Colonic mucosa (tissue), 4 donors: ENCODE measurements around the gene SERPINE1. TPM values are rescaled to one million over a fixed set of nuclear protein-coding genes. Genes with fewer than 3 reads are reported as not detected.

Source experiments
- DNase-seq: peaks from one replicate; pipeline ENCODE4 v3.0.0-alpha.2; 2020
- H3K27ac ChIP-seq: fragments of 200-600 bp; one replicate; pipeline ENCODE4 v1.8.0; 2021
- H3K27me3 ChIP-seq: fragments of 200-600 bp; one replicate; pipeline ENCODE4 v1.8.0; 2021
- H3K36me3 ChIP-seq: fragments of 200-600 bp; one replicate; pipeline ENCODE4 v1.8.0; 2021
- H3K4me1 ChIP-seq: fragments of 200-600 bp; one replicate; pipeline ENCODE4 v1.8.0; 2021; ENCODE audit warnings: mild to moderate bottlenecking
- H3K4me3 ChIP-seq: fragments of 200-600 bp; one replicate; pipeline ENCODE4 v1.8.0; 2021
- H3K9ac ChIP-seq, 2 donors: one replicate each; pipeline ENCODE4 v1.7.0; 2013; ENCODE audit warnings: control low read depth in 2 of 2, low read depth in 2 of 2, low read length in 2 of 2
- H3K9me3 ChIP-seq: fragments of 200-600 bp; one replicate; pipeline ENCODE4 v1.8.0; 2021
- CTCF ChIP-seq: fragments of 200-600 bp; IDR thresholded peaks from one replicate; pipeline ENCODE4 v1.8.0; 2022; ENCODE audit warnings: antibody characterized with exemption, mild to moderate bottlenecking
- intact Hi-C: fragments of 100-400 bp; cut with DNase I; formaldehyde crosslinking; loops from one replicate; pipeline ENCODE4 v1.14.1; 2022
- microRNA-seq: library from miRNA; unstranded; fragments of <30 nt; microRNA quantifications from one replicate; pipeline ENCODE4, GENCODE V29; 2019
- total RNA-seq, 2 donors: library from RNA; stranded (reverse); fragmentation: NEBNext Ultra II Directional in 1 of 2; extraction: Animal tissue kit (Norgen Biotek cat#: 25700) in 1 of 2; gene quantifications; one replicate each; pipeline ENCODE4 v1.2.1, GENCODE V29; 2021
- donor health status: healthy.
- donor health status: DM: no; HTN: no; CAD: no.
- donor health status: DM: no; HTN: no; CAD: no.

Gene SERPINE1
- total RNA-seq, 2 donors from 2014 or later = 1.4 to 6.1 TPM

GRCh38 chr7:101186844-101187428 is 60.0 kb downstream of the SERPINE1 start:
- intact Hi-C loops = no loop called here
- H3K4me3 ChIP-seq = no peak overlapping the region
- H3K9me3 ChIP-seq = no peaks in the 10 kb centered on the region
- TF ChIP-seq CTCF = no peak
- no peaks in the 10 kb centered on the region for H3K27me3 ChIP-seq
- no peak for DNase-seq
- H3K4me1 ChIP-seq = peaks cover 5% of the 10 kb centered on the region
- no peaks in the 10 kb centered on the region for H3K36me3 ChIP-seq
- no peak overlapping the region for H3K9ac ChIP-seq
- H3K27ac ChIP-seq = no peak overlapping the region

Small RNAs within 50 kb of the gene (microRNA-seq; reads per million reads assigned to microRNA genes)
- gene MIR4653 = not detected

Other genes starting within 250 kb of the SERPINE1 start
- 1 to 10 TPM; 2.1 to 4.4 TPM for gene UFSP1, start 237.4 kb upstream of the SERPINE1 start, total RNA-seq
- gene ACHE, start 231.2 kb upstream of the SERPINE1 start, total RNA-seq = 10 to 100 TPM in 1 of 2 donors, 1 to 10 TPM in 1; 5.3 to 11.7 TPM
- 100 to 1,000 TPM; 137 to 149 TPM for gene MUC3A, start 177.6 kb upstream of the SERPINE1 start, total RNA-seq
- 100 to 1,000 TPM; 331 to 542 TPM for gene MUC12, start 157.5 kb upstream of the SERPINE1 start, total RNA-seq
- 1 to 10 TPM; 1.7 to 2.5 TPM for gene MUC17, start 107.0 kb upstream of the SERPINE1 start, total RNA-seq
- gene TRIM56, start 41.6 kb upstream of the SERPINE1 start, total RNA-seq = 10 to 100 TPM; 33.7 to 47.9 TPM
- gene AP1S1, start 27.4 kb downstream of the SERPINE1 start, total RNA-seq = 100 to 1,000 TPM; 111 to 127 TPM
- gene VGF, start 38.5 kb downstream of the SERPINE1 start, total RNA-seq = 1 to 10 TPM in 1 of 2 donors, under 1 TPM in 1; 0.90 to 3.1 TPM
- gene NAT16, start 53.2 kb downstream of the SERPINE1 start, total RNA-seq = not detected
- gene MOGAT3, start 73.9 kb downstream of the SERPINE1 start, total RNA-seq = 10 to 100 TPM; 33.2 to 47.7 TPM
- 100 to 1,000 TPM in 1 of 2 donors, 10 to 100 TPM in 1; 67.9 to 149 TPM for gene PLOD3, start 90.5 kb downstream of the SERPINE1 start, total RNA-seq
- 10 to 100 TPM; 85.7 to 98.1 TPM for gene ZNHIT1, start 91.1 kb downstream of the SERPINE1 start, total RNA-seq
- 10 to 100 TPM; 32.2 to 49.5 TPM for gene CLDN15, start 110.7 kb downstream of the SERPINE1 start, total RNA-seq
- gene FIS1, start 118.0 kb downstream of the SERPINE1 start, total RNA-seq = 100 to 1,000 TPM; 132 to 148 TPM
- 10 to 100 TPM; 11.3 to 12.9 TPM for gene IFT22, start 194.7 kb downstream of the SERPINE1 start, total RNA-seq
- gene COL26A1, start 235.8 kb downstream of the SERPINE1 start, total RNA-seq = under 1 TPM in 1 of 2 donors, not detected in 1; 0.35 TPM